ENCODE results near the gene CST3. TPM values are rescaled to one million over a fixed set of nuclear protein-coding genes. Genes with fewer than 3 reads are reported as not detected.

Gene CST3
- total and polyA plus RNA-seq, 2 of the 8 experiments (the other 6 are each of a cell fraction or from before 2014, with no cell fraction given) = 53.2 to 184 TPM

GRCh38 chr20:23631981-23632710 lies 5.6 kb downstream of the CST3 start:
- Histone ChIP-seq H4K5ac (ENCODE audit: insufficient read length, low read depth, low read length) (no peak overlapping the region), H3K9me3 (ENCODE audit: insufficient read depth in 2 of 2, low read depth in 1 of 2, low read length in 1 of 2) (no peaks in the 10 kb centered on the region), H3K4me3 (ENCODE audit: extremely low read depth in 1 of 4, insufficient read depth in 2 of 4, low read depth in 3 of 4, low read length in 4 of 4) (no peak overlapping the region), H3K56ac (replicated peaks; ENCODE audit: insufficient read length, low read depth, low read length) (no peak overlapping the region), H3K27me3 (replicated peaks in 1 of 4; ENCODE audit: control insufficient read depth in 3 of 4, extremely low read depth in 1 of 4, insufficient read depth in 3 of 4, low read length in 3 of 4) (peaks cover 0 to 5% (median 2%) of the 10 kb centered on the region in 4 experiments; a peak in 3 of 7 replicates), H3K23me2 (ENCODE audit: low read depth, low read length) (peaks cover 4% of the 10 kb centered on the region), H3K4me1 (replicated peaks in 1 of 4; ENCODE audit: control insufficient read depth in 3 of 4, insufficient read depth in 4 of 4, low read length in 3 of 4) (peaks cover 0 to 11% (median 4%) of the 10 kb centered on the region in 4 experiments; a peak in 4 of 7 replicates), H2BK15ac (ENCODE audit: low read length) (no peak overlapping the region), H2AK5ac (ENCODE audit: low read depth, low read length) (no peak overlapping the region), H2BK5ac (ENCODE audit: low read depth, low read length) (no peak overlapping the region), H3K79me2 (ENCODE audit: control insufficient read depth in 1 of 2, insufficient read depth in 2 of 2, low read length in 2 of 2) (no peaks in the 10 kb centered on the region), H2BK12ac (ENCODE audit: low read depth, low read length) (no peak overlapping the region), H3K4ac (replicated peaks; ENCODE audit: insufficient read length, low read depth, low read length) (no peak overlapping the region), H2AFZ (ENCODE audit: low read length) (no peak overlapping the region), H3K9ac (replicated peaks in 1 of 4; ENCODE audit: extremely low read depth in 1 of 4, low read depth in 3 of 4, low read length in 3 of 4) (no peak overlapping the region), H2BK120ac (replicated peaks; ENCODE audit: low read depth, low read length) (no peak overlapping the region), H3K14ac (ENCODE audit: insufficient read length) (no peak overlapping the region), H2BK20ac (ENCODE audit: low read length) (no peak overlapping the region), H3K18ac (ENCODE audit: extremely low read depth, low read length) (no peak overlapping the region), H4K91ac (replicated peaks; ENCODE audit: insufficient read length, low read length) (no peak overlapping the region), H4K8ac (ENCODE audit: extremely low read depth, insufficient read depth, low read length) (no peak overlapping the region), H4K20me1 (replicated peaks in 1 of 2; ENCODE audit: control insufficient read depth in 1 of 2, insufficient read depth in 2 of 2, low read length in 2 of 2) (peaks cover 0 to 8% of the 10 kb centered on the region in 2 experiments), H3K27ac (ENCODE audit: low read depth, low read length) (no peak overlapping the region), H3K36me3 (ENCODE audit: control insufficient read depth in 2 of 4, insufficient read depth in 4 of 4, low read length in 3 of 4) (no peaks in the 10 kb centered on the region; a peak in 1 of 8 replicates), H3K23ac (ENCODE audit: insufficient read length) (no peak overlapping the region), H3K79me1 (ENCODE audit: low read depth, low read length) (no peaks in the 10 kb centered on the region; the same call in 1 of the 2 replicates), H3K4me2 (ENCODE audit: insufficient read depth in 1 of 2, low read depth in 2 of 2, low read length in 2 of 2) (no peak overlapping the region)
- ChIA-PET POLR2A (ENCODE audit: partially characterized antibody) (no interaction called here), CTCF (ENCODE audit: partially characterized antibody) (interaction anchor here (0.9 kb wide), 1 partner anchor 187 kb away, joined by 3 read pairs; no protein-coding TSS in a partner anchor)
- WGBS, 2 experiments (ENCODE audit: extremely low coverage in 1 of 2, insufficient coverage in 1 of 2, insufficient read length in 1 of 2, insufficient replicate concordance in 2 of 2, low coverage in 1 of 2, low lambda C conversion rate in 2 of 2, missing lambda C conversion rate in 1 of 2) = 84% methylated on average over 9 of the region's 12 CpGs; no CpG with 5 or more reads in 1 of the 2 experiments
- DNase-seq (ENCODE audit: low read depth in 1 of 2, low spot score in 2 of 2) (no peak), FAIRE-seq (no peak)
- TF ChIP-seq JUN (IDR thresholded peaks at IDR 0.05; ENCODE audit: low read depth, low read length) (no peak), SUZ12 (IDR thresholded peaks at IDR 0.05; ENCODE audit: low read length) (no peak), HDAC6 (IDR thresholded peaks at IDR 0.05; ENCODE audit: low read depth, low read length) (no peak), BRCA1 (IDR thresholded peaks at IDR 0.05; ENCODE audit: low read depth, low read length) (no peak), EP300 (IDR thresholded peaks at IDR 0.05; ENCODE audit: borderline replicate concordance in 1 of 2, low read depth in 2 of 2, low read length in 2 of 2) (no peak), CREB1 (IDR thresholded peaks at IDR 0.05) (no peak), POU5F1 (IDR thresholded peaks at IDR 0.05; ENCODE audit: low read depth, low read length) (no peak), TCF12 (IDR thresholded peaks at IDR 0.05; ENCODE audit: low read depth, low read length) (no peak), SIX5 (IDR thresholded peaks at IDR 0.05; ENCODE audit: low read depth, low read length) (no peak), BACH1 (IDR thresholded peaks at IDR 0.05; ENCODE audit: low read length) (no peak), GABPA (IDR thresholded peaks at IDR 0.05; ENCODE audit: borderline replicate concordance, insufficient read depth, low read length) (no peak), EZH2 (IDR thresholded peaks at IDR 0.05; ENCODE audit: low read depth, low read length, severe bottlenecking) (no peak)
- TF ChIP-seq, protein P1, sequence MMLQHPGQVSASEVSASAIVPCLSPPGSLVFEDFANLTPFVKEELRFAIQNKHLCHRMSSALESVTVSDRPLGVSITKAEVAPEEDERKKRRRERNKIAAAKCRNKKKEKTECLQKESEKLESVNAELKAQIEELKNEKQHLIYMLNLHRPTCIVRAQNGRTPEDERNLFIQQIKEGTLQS (IDR thresholded peaks at IDR 0.05; ENCODE audit: insufficient read depth, low read depth, low read length) = no peak

Measured in H1 (cell line).